NCI-H2029 (cell line): ENCODE results near the gene SLC16A9.
"Not testable (repeated sequence)": the region's sequence is repeated elsewhere in the genome, so short reads cannot be mapped to it uniquely, and the experiment has no call there.

Experiments used
- DNase-seq: peaks from one replicate; lab custom pipeline; 2025; lab: John Stamatoyannopoulos, UW

The SLC16A9 gene

DNA sequence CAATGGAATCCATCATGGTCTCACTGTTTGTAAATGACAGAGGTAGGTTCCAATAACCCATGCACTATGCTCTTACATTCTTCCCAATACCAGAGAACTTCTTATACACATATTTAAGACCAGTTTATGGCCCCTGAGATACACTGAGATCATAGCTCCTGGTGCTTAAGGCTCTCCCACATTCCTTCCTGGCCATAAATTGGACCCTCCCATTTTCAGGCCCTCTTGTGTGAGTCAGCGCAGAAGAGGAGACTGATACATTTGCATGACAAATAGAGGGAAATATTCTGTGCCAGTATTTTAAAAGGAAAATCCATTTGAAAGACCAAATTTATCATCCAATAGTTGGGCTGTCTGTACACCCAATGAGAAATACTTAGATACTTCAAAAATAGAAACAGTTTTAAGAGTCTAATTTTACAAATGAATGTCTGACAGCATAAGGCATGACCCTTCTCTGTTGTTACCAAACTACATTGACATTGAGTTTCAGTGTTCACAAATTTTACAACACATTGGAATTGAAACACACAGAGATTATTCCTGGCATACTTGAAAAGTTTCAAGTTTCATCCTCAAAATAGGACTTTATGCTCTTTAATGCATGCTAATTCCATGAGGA is 35.3 kb downstream of the SLC16A9 start:
- DNase-seq = no peak

GRCh38 chr10:59672150-59672875 is 37.3 kb downstream of the SLC16A9 start:
- no peak for DNase-seq

DNA sequence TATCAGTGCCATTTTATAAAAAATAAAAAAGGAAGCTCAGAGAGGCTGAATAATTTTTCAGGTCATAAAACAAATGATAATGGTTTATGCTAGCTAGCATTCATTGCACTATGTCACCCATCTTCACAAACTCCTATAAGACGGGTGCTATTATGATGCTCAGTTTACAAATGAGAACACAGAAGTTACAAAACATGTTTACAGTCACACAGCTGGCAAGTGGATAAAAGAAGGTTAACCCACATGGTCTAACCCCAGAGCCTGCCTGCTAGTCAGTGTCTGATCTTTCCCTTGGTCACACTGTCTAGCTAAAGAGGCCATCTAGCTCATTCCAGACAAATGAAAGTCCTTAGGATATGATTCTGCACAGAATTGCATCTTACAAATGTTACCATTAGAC is 39.4 kb downstream of the SLC16A9 start:
- no peak for DNase-seq

GRCh38 chr10:59668096-59668495 is 41.6 kb downstream of the SLC16A9 start:
- no peak for DNase-seq

GRCh38 chr10:59666310-59666709 is 43.3 kb downstream of the SLC16A9 start:
- no peak for DNase-seq

GRCh38 chr10:59663213-59663612 is 46.4 kb downstream of the SLC16A9 start:
- DNase-seq = not testable (repeated sequence)

GRCh38 chr10:59657724-59658123 is 51.9 kb downstream of the SLC16A9 start:
- DNase-seq = no peak

DNA sequence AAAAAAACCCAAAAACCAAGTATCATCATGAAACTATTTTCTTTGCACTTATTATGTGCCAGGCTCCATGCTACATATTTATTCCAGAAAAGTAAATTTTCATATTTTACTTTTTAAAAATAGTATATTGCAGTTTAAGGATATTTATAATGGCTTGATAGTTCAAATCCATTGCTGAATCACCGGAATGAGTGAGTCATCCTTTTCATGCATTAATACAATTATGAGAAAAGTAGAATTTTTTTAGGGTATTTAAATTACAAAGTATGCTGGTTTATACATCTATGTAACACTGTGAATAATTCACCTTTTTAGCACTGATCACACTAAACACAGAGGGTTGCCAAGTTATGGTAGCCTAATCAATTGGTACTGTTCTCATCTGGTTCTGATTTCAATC is 54.3 kb downstream of the SLC16A9 start:
- no peak for DNase-seq

DNA sequence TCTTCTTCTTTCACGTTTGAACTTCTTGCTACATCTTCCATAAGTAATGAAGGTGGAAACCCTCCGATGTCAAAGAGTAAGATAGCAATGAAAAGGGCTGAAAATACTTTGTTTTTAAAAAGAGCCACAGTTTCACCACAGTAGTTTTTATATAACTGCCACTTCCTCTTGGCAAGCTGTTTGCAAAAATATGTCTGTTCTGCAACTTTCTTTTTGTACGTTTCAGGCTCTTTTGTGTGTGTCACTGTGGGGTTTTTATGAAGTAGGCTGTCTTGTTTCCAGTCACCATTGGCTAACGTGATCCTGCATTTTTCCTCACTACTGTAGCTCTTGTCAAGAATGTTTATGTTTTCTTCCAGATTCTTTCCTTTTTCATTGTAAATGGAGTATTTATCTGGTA is 55.6 kb downstream of the SLC16A9 start:
- no peak for DNase-seq

- DNase-seq = no peak
Observed at GRCh38 chr10:59651902-59652301, 57.7 kb downstream of the SLC16A9 start.

DNA sequence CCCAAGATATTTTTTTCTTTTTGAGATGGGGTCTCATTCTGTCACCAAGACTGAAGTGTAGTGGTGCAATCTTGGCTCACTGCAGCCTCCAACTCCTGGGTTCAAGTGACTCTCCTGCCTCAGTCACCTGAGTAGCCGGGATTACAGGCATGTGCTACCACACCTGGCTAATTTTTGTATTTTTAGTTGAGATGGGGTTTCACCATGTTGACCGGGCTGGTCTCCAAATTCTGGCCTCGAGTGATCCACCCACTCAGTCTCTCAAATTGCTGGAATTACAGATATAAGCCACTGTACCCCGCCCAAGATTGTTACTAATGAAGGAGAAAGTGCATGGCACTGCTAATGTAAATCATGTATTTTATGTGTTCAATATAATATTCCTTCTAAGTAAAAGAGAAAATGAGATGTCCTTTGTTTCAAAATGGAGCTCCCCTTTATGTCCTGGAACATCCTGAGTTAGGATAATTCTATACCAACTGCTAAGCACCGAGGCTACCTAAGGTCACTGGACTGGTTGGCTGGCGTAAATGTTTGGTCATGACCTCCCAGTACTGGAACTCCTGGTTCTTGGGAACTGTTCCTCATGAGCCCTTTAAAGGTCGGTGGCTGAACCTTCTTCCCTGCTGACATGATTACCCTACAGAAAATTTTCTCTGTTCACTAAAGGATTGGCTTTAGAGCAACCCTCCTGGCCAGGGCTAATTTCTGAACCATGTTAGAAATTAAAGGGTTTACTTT is 59.9 kb downstream of the SLC16A9 start:
- DNase-seq = no peak

DNA sequence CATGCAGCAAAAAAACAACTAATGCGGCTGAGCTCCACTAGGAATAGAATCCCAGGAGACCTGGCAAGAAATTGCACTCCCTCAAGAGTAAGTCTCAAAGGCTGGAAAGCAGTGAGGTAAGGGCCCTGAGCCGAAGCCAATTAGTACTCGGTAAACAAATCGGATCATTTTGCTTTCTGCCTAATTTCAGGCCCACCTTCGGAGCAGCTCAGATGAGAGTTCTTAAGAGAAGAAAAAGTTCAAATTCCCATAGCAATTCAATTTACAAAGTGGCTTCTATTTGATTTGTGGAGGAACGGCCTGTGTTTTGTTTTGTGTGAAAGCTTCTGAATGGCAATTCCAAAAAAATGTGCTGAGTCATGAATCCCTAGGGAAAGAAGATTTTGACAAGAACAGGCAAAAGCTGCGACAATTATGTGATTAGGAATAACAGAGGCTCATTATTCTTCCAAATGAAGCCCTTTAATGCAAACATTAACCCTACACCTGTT is 60.9 kb downstream of the SLC16A9 start:
- no peak for DNase-seq

- DNase-seq = no peak
Observed at GRCh38 chr10:59644841-59645240, 64.8 kb downstream of the SLC16A9 start.

DNA sequence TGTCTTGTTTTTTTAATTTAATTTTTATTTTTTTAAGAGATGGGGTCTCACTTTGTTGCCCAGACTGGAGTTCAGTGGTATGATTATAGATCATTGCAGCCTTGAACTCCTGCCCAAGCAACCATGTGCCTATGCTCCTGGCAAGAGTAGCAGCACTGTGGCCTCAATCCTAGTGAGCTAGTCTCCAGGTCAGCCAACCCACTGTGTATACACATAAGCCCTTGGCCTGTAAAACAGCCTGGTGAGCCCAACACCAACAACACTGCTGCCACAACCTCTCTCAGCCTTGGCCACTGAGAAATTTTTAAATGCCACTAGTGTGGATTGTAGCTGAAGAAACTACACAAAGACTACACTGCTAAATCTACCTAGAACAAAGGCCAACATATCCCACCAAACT is 68.0 kb downstream of the SLC16A9 start:
- DNase-seq = not testable (repeated sequence)

- DNase-seq = no peak
Observed at GRCh38 chr10:59635502-59636290, 74.0 kb downstream of the SLC16A9 start.

DNA sequence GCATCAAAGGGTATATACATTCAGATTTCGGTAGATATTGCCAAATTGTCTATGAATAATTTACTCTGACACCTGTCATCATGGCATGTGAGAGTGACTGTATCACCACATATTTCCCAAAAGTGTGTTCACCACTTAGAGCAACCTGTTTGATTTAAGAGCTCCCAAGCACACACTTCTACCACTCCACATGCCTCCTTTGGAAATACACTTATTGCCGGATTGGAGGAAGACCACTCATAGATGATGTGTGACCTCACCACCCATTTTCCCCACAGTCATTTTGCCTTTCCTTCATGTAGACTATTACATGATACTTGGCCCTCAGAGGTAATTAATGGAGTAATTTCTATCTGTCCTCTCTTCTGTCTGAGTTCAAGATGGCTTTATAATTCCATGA is 75.5 kb downstream of the SLC16A9 start:
- no peak for DNase-seq

- DNase-seq = no peak
Observed at GRCh38 chr10:59633063-59633462, 76.6 kb downstream of the SLC16A9 start.

- DNase-seq = no peak
Observed at GRCh38 chr10:59631882-59632807, 77.5 kb downstream of the SLC16A9 start.

- DNase-seq = no peak
Observed at GRCh38 chr10:59631237-59631636, 78.4 kb downstream of the SLC16A9 start.

DNA sequence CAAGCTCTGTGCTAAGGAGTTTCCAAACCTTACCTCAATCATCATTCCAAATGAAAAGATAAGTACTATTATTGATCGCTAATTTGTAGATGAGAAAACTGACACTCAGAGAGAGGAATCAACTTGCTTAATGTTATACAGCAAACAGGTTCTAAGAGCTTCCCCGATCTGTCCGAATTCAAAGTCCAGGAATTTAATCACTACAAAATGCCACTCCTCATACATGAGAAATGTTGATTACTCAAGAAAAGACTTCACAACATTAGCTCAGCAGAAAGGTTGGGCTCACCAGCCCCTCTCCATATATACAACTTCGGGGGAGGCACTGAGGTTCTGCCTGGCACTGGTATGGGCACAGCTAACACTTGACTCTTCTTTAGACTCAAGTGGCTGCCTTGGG is 80.7 kb downstream of the SLC16A9 start:
- no peak for DNase-seq

GRCh38 chr10:59628456-59628855 is 81.2 kb downstream of the SLC16A9 start:
- no peak for DNase-seq
